GM18873 (cell line): ENCODE data around the gene UROC1.

ENCODE experiments used
- ATAC-seq: cut with Tn5 transposase; IDR thresholded peaks from one replicate; pipeline ENCODE4 v1.9.1; 2021; ENCODE audit warnings: mild to moderate bottlenecking, moderate library complexity, moderate number of reproducible peaks; ENCODE audit not compliant: unreplicated experiment, low FRiP score

UROC1 gene

DNA sequence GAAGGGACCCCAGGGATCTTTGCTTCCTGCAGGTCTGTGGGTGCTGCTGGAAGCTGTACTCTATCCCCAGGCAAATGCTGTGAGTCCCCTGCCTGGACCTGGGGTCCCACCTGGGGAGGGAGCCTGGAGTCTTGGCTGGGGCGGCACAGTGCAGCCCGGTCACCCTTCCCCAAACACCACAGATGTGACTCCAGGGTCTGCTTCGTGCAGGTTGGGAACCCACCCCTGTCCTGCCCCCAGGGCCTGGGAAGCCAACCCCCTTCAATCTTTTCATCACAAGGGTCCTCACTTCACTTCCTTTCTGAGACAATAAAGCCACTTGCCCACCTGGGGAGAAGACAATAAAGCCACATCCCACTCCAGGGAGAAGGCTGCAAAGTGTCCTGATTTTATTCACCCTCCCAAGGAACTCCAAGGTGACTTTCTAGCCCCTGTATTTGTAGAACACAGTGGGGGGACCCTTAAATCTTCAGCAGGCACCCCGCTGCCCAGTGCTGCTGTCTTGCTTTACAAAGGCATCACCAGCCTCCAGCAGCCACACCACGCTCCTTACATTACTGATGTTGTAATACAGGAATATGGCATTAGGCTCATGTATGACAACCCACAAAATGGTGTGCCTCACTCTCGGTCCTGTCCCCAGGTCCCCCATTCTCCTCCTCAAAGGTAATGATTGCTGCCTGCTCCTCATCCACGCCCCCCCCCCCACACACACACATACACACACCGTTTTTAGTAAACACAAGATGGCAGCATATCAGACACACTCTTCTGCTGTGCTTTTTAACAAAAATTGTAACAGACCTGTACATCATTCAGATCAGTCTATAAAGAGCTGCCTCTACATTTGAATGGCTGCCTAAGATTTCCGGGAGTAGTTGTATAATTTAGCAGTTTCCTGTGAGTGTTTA lies 31.2 kb upstream of the UROC1 start:
- ATAC-seq = no peak

DNA sequence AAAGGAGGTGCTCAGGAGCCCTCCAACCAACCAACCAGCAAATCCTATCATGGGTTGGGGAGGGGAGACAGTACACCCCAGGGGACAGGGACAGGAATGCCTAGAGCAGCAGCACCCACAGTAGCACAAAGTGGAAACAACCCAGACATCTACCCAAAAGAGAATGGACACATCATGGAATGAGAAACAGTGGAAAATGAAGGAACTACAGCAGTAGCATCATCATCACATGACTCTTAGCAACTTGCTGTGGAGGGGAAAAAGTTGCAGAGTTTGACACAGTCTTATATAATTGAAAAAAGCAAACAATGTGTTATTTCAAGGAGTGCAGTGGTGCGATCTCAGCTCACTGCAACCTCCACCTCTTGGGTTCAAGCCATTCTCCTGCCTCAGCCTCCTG lies 30.1 kb upstream of the UROC1 start:
- ATAC-seq = no peak

GRCh38 chr3:126546549-126547239 lies 29.1 kb upstream of the UROC1 start:
- no peak for ATAC-seq

- no peak for ATAC-seq
Observed at GRCh38 chr3:126546013-126546412, 28.4 kb upstream of the UROC1 start.

DNA sequence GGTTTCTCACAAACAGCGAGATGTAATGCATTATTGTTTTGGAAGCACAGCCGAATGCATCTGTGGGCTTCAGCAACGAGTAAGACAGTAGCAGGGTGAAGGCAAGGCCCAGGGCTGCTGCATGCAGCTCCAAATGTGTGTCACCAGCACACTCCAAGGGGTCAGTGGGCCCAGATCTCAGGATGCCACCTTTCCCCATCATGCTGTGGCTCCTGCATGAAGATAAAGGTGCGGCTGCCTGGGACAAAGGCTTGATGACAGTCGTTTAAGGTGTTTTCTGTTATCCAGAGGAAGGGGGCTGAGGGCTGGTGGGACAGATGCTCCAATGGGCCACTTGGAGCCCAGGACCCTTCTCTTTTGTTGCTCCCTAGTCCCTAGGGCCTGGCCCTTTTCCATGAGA lies 28.0 kb upstream of the UROC1 start:
- no peak for ATAC-seq

DNA sequence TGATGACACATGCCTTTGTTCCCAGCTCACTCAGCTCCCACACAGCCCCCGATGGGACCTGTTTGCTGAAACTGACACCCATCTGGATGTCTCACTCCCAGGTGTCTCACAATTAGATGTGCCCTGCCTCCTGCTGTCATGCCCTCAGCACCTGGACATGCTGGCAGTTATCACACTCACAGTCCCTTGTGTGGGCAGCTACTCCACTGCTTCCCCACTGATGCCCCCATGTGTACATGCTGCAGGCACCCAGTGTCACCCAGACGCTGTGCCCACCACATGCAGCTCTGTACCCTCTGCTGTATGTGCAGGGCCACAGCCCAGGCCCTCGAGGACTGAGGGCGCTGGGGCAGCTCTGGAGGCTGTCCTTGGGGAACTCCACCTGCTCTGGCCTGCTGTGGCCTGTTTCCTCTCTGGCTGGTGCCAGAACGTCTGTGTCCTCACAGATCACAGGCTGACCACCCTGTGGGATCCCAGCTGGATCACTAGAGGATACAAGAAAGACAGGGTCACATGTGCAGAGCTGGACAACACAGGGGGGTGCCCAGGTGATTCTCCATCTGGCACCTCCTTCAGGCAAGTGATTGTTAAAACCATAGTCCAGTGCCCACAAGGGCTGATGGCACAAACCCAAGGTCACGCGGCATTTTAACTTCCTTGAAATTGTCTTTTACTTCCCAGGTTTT lies 27.2 kb upstream of the UROC1 start:
- no peak for ATAC-seq

DNA sequence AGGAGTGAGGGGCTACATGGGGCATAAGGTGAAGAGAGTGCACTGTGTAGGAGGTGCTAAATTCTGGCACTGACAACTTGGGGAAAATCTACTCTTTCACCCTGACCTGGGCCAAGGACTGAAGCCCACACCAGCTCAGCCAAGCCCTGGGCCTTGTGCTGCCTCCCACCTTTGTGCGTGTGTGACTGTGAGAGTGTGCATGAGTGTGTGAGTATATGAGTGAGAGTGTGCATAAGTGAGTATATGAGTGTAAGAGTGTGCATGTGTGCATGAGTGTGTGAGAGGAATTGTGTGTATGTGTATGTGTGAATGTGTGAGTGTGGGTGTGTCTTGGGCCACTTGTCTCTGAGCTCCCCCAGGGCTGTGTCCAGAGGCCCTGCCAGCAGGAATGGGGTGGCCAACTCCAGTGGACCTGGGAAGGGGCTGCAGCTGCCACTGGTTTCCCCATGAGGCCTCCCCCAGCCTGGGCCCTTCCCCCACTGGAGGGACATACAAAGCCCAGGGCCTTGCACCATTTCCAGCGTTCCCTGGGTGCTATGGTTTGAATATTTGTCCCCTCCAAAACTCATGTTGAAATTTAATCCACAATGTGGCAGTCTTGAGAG lies 26.0 kb upstream of the UROC1 start:
- ATAC-seq = no peak

DNA sequence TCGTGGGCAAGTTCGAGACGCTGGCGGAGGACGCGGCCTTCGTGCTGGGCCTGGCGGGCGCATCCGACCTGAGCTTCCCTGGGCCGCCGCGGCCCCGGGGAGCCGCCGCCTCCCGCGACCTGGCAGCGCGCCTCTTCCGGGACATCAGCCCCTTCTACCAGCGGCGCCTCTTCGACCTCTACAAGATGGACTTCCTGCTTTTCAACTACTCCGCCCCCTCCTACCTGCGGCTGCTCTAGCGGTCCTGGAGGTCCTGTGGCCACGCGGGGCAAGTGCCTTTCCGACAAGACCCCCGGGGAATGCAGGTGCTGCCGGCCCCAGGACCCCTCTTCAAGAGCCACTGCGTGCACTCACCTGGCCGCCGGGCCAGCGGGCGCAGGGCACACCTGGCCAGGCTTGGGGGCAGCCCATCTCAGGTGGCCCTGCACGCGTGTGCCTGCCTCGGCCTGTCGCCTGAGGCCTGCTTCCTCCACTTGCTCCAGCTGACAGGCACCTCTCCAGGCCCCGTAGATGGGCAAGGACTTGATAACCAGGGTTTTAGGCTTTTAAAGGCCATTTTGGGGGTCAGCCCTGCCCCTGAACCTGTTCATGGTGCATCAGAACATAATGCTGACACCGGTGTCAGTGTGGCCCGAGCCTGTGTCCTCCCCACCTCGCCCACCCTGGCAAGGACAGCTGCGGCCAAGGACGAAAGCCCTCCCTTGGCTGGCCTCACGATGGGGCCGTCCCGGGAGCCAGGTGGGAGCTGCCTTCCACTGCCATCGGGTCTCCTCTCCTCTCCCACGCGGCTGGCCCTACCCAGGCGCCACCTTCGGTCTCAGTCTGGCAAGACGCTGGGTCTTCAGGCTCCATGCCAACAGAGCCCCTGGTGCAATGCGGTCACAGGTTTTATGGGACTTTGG lies 25.0 kb upstream of the UROC1 start:
- ATAC-seq = no peak

DNA sequence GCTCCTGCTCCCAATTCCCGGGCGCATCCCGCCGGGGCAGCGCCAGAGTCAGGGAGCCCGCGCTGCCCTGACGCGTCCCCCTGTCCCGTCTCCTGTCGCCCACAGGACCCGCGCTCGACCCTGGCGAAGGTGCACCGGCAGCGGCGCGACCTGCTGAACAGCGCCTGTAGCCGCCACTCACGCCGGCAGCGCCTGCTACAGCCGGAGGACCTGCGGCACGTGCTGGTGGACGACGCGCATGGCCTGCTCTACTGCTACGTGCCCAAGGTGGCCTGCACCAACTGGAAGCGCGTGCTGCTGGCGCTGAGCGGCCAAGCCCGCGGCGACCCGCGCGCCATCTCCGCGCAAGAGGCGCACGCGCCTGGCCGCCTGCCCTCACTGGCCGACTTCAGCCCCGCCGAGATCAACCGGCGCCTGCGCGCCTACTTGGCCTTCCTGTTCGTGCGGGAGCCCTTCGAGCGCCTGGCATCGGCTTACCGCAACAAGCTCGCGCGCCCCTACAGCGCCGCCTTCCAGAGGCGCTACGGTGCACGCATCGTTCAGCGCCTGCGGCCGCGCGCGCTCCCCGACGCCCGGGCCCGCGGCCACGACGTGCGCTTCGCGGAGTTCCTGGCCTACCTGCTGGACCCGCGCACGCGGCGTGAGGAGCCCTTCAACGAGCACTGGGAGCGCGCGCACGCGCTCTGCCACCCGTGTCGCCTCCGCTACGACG lies 24.2 kb upstream of the UROC1 start:
- ATAC-seq = no peak

GRCh38 chr3:126540951-126541627 lies 23.5 kb upstream of the UROC1 start:
- ATAC-seq = no peak

GRCh38 chr3:126540342-126540849 lies 22.8 kb upstream of the UROC1 start:
- no peak for ATAC-seq

- no peak for ATAC-seq
Observed at GRCh38 chr3:126539558-126540250, 22.1 kb upstream of the UROC1 start.

DNA sequence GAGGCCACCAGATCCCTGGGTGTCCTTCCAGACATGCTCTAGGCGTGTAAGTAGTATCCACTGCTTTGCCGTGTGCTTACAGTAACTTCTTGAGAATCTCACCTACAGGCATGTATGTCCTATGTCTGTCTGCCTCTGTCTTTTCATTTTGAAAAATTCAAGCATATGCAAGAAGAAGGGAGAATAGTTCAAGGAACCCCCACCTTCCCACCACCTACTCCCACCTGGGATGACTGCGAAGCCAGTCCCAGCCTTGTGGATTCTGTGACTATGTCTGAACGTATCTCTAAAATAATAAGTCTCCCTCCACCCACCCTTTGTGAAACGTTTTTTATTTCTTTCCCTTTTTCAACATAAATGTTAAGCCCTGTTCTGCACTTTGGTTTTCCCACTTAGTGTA lies 21.4 kb upstream of the UROC1 start:
- ATAC-seq = no peak

- no peak for ATAC-seq
Observed at GRCh38 chr3:126538316-126538715, 20.7 kb upstream of the UROC1 start.

DNA sequence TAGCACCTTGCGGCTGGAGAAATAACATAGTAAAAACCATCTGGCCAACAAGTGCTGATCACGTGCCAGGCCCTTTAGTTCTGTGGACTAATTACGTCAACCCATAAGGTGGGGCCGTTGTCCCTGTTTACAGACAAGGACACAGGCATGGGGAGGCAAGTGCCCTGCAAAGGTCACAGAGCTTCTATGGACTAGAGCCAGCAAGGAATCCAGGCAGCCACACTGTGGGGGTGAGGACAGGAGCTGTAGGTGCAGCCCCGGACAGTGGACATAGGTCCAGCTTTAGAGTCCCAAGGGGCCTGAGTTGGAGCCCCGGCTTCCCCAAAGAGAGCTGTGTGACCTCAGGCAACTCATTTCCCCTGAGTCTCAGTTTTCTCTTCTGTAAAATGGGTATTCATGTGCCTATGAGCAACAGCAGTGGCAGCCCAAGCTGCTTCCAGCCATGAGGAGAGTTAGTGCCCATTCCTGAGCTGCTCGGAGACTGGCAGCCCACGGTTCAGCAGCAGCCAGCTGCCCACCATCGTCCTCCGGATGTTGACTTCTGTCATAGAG lies 20.2 kb upstream of the UROC1 start:
- no peak for ATAC-seq

DNA sequence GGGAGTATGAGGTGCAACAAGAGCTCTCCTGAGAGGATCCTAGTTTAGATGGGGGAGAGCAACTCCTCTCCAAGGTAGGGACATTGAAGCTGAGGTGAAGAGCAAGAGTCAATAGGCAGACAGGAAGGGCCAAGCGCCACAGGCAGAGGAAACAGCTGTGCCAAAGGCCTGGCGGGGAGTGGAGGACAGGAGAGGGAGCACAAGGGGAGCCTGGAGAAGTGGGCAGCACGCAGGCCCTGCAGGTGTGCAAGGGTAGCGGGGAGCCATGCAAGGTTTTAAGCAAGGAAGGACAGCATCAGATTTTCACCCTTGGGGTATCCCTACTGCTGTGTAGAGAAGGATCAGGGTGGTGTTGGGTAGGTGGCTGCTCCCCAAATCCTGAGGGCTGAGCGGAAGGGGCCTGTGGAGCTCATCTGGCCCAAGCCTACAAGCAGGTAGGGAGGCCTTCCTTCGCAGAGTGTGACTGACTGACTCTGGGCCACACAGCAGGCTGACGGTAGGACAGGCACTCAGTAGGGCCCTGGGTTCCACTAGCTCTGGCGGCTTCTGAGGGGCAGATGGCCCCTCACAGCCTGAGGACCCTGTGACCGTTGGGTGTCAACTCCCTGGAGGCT lies 19.6 kb upstream of the UROC1 start:
- no peak for ATAC-seq

GRCh38 chr3:126536126-126536525 lies 18.6 kb upstream of the UROC1 start:
- no peak for ATAC-seq
